GM19025 (cell line): ENCODE measurements around the gene COL23A1.

Source experiments
- ATAC-seq: cut with Tn5 transposase; IDR thresholded peaks from one replicate; pipeline ENCODE4 v1.9.1; 2021; ENCODE audit warnings: mild to moderate bottlenecking, low read depth, moderate library complexity; ENCODE audit not compliant: unreplicated experiment

The COL23A1 gene

DNA sequence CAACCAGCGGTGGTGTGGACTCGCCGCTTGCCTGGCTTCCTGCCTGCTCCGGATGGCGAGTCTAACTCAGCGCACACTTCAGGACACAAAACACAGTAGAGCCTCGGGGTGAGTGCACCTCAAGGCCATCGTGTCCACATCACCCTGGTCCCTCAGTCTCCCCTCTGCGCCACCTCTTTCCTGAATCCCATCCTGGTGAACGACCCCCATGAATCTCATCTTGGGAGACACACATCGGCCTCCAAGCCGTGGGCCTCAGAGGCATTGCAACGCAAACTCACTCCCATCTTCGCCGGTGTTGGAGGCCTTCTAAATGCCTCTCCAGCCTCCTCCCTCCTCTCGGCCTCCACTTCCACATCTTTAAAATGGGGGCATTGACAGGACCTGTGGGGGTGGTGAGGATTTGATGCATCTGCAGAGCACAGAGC, 124.3 kb downstream of the COL23A1 start:
- no peak for ATAC-seq

DNA sequence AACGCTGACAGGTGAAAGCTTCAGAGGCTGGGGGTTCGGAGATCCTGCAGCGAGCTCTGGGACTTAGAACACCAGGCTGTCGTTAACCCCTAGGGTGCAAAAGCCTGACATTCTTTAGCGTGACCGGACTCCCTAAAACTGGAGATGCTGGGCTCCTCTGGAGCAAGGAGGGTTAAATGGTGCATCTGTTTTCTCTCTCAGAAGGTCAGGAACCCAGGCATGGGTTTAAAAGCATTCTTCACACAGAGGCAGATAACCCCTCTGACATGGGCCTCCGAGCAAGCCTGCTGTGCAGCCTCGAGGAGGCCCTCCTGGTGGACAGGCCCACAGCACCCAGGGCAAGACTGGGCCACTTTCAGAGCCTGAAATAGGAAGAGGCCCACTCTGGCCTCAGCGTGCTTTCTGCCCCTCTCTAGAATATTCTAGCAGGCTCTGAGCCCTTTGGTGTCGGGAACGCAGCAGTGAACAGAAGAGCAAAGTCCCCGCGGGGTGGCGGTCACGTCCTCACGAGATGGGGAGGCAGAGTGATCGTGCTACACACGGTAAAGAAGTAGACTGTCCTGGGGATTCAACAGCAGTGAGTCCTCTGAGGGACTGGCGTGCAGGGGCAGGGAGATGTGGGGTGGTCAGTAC, 124.8 kb downstream of the COL23A1 start:
- no peak for ATAC-seq

DNA sequence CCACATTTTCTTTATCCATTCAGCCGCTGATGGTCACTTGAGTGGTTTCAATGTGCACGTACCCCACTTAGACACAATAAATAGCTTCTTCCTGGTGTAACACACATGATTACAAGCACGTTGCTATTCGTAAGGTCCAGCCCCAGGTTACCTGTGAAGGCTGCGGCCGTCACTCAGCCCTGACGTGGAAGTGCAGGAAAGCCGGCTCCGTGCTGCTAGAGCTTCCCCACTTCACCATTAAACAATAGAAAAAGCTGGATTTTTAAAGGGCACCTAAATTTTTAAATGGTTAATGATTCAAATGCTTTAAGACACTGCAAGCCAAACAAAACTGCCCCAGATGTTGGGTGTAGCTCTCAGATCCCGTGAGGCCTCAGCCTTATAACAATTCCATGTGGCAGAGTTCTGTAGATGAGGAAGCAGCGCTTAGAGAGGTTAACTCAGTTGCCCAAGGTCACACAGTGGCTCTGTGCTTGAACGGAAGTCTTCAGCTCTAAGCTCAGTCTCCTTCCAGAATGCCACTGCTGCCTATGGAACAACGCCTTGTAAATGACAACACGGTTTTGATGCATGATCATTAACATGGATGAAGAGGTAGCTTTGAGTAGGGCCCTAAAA, 125.7 kb downstream of the COL23A1 start:
- ATAC-seq, result no peak

DNA sequence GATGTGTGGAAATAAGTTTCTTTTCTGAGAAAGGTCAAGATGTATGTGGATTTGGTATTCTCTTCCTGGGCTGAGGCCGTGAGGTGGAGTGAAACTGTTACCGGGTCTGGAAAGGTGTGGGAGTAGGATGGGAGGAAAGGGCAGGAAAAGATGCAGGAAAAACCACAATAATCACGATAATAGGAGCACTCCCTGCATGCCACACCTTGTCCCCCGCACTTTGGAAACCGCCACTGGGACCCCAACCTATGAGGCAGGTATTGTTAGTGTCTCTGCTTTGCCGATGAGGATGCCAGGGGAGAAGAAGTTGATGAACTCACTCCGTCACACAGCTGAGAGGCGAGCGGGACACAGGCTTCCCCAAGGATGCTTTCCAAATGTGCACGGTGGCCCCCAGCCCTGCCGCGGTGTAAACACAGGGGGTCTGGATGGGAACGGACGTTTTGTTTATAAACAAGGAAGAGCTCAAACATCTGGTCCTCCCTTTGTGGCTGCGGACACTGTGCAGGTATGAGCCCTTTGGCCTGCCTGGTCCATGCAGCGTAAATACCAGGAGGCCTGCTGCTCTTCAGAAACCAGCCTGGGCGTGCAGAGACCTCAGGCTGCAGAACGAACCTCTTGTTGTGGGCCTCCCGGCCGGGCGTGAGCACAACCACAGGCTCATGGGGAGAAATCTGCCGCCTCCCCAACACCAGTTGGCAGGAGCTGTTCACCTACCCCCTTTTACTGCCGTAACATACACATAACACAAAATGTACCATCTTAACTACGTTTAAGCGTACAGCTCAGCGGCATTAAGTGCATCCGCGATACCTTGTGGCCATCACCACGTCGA, 126.7 kb downstream of the COL23A1 start:
- ATAC-seq, result no peak

DNA sequence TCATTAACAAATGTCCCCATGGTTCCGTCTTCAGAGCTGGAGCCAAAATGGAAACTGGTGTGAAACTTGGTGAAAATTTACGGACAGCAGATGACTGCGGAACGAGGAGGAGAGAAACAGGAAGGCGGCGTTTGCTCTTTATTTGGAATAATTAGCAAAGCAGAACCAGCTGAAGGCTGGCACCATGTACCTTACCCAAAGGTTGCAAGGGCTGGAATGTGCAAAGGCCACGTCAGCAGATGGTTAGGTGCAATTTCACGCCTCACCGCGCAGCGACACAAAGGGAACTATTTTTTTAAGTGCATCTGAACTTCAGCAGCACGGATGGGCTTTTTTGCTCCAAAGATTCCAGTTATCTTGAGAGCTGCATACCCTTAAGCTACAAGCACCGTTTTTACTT, 127.4 kb downstream of the COL23A1 start:
- ATAC-seq, result no peak

DNA sequence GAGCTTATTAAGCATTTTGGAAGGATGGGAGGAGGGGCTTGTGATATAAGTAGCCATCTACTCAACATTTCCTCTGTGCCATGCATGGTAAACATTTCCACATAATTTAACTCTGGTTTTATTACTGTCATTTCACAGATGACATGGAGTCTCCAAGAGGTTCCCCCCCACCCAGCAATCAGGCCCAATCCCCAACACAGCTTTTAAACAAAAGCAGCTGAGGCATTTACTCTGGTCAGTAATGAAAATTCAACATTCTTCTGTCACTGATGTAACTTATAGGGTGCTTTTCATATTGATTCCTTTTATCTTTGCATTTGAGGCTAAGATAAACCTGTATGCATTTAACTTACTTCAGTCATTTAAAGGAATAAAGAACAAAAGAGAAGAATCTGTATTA, 128.1 kb downstream of the COL23A1 start:
- ATAC-seq, result no peak

DNA sequence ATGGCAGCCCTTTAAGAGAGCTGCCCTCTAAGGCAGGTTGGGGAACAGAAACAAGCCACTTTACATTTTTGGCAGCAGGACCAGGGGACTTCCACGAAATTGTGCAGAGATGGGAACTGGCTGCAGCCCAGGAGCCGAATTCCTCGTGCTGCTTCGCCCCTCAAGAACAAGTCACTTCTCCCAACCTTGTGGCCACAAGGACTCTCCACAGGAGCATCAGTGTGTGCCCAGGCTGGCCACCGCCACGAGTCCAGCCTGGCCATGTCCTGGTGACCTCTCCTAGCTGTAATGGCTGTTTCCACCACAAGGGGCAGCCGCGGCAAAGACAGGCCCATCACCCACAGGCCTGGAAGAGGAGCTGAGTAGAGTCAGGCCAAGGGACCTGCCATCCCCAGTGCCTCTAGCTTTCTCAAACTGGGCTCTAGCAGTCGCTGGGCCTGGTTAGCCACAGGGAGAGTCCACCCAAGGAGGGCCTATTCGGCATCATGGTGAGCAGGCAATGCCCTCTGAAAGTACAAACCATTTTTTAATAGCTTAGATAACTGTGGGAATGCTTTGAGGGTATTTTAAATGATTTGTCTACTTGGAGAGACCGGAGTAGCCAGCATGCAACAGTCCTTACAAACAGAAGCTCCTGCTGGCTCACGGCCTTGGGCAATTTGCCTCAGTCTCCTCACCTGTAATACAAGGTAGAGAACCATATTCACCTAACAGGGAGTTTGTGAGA, 129.0 kb downstream of the COL23A1 start:
- ATAC-seq, result no peak

DNA sequence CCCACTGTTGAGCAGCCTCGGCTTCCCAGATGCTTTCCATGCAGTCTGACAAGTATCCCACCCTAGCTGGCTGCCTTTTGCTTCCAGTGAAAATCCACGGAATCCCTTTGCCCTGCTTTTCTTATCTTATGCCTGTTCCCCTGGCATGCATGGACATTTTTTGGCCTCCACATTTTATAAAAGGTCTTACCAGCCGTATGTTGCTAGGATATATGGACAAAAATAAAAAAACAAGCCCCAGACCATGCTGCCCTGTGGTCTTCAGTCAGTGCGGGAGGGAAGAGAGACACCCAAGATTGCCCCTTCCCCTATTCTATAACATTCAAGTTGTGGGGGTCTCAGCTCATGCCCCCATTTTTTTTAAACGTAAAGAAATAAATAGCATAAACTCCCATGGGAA, 129.6 kb downstream of the COL23A1 start:
- no peak for ATAC-seq

DNA sequence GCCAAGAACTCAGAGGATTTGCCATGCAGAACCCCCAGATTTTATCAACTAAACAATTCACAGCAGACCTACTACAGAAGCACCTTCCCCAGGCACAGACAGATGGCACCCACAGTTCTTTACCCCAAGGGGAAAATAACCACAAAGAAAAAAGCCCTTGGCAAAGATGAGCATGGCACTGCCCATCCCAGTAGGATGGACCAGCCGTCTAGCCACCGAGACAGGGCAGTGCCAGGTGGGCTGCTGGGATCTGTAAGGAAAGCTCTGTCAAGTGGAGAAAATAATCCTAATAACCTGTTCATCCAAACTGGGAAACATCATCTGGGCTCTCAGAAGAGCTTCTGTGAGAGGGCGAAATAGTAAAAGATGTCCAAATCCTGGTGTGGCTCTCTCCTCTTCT, 130.0 kb downstream of the COL23A1 start:
- no peak for ATAC-seq

DNA sequence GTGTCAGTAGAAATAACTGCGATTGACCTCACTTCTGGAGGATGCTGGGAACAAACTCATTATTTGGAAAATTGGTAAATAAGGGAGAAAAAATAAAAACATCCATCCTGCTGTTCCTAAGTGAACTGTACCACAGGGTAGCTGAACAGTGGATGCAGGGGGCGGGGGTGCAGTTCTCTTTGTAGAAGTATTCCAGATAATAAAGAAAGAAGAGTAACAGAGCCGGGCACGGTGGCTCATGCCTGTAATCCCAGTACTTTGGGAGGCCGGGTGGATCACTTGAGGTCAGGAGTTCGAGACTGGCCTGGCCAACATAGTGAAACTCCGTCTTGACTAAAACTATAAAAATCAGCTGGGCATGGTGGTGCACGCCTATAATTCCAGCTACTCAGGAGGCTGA, 132.1 kb downstream of the COL23A1 start:
- no peak for ATAC-seq

DNA sequence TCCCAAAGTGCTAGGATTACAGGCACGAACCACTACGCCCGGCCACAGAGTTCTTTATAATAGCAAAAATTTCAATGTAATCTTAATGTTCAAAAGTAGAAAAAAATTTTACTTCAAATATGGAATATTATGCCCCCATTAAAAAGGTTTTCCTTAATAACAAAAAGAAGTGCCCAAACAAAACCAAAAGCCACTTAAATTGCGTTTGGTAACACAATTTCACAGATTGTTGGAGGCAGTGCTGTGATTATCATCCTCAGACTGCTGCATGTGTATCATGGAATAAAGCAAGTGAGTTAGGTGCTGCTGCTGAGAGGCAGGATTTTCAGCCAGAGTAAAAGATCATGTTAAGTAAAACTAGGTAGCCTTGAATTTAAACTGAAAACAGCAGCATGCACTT, 132.7 kb downstream of the COL23A1 start:
- ATAC-seq, result no peak

DNA sequence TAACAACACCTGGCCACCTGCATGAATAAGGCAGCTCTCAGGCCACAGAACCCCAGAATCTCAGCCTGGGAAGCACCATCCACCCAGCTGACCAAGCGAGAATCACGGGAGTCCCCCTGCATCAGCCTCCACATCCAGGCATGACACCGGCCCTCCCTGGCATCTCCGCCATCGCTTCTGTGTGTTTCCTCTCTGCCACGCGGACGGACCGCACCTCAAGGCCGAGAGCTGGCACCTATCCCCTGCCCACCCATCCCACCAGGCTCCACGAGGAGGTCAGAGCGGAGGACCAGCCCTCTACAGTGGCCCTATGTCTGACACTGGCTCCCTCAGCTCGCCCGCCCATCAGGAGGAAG, 134.7 kb downstream of the COL23A1 start:
- ATAC-seq, result no peak

DNA sequence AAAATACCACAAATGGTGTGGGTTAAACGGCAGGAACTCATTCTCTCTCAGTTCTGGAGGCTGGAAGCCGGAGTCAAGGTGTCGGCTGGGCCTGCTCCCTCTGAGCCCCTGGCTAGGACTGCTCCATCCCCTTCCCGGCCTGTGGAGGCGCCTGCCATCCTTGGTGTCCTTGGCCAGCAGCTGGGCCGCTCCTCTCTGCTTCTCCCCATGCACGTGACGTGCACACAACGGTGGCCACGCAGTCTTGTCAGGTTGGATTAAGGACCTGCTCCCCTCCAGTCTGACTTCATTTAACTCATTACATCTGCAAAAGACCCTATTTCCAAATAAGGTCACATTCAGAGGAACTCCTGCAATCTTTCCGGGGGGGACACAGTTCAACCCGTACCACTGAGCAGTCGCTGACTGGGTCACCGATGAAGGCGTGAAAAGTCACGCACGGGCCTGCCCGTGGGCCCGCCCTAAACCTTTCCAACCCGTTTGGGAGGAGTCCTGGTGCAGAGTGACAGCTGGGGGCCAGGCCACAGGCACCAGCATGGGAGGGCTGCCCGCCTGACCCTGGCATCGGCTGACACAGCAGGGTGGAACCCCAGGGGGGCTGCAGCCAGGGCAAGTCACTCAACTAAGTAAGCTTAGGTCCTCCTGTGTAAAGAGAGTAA, 135.2 kb downstream of the COL23A1 start:
- ATAC-seq, result no peak

DNA sequence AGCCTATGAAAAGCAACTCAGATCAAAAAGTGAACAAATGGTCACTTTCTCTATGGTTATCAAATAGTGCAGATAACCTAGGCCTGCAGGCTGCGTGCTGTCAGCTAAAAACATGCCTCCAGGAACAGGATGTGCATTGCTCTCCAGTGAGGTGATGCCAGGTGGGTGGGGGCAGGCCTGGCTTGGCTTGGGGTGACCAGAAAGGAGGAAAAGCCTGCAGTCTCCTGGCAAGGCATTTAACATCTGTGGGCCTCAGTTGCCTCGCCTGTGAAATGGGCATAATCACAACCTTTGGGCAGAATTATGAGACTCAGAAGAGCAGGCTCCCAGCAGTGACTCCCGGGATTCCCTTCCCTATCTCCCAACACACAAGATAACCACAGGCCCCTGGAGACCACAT, 135.9 kb downstream of the COL23A1 start:
- ATAC-seq, result no peak

DNA sequence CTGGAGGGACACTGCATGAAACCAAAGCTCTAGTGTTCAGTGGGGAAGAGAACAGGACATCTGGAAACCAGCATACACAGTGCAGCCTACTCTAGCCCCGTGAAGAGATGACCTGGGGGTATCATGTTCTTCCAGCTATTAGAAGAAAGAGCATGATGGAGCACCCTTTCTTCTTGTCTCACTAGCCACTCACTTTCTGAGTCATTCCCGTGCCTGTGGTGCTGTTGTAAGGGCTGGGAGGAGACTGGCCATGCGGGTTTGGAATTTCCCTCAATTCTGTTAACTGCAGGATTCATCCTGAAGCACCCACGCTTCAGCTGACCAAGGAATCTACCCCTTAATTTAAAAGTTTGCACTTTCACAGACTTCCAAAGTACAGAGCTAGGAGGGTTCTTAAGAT, 137.0 kb downstream of the COL23A1 start:
- no peak for ATAC-seq

DNA sequence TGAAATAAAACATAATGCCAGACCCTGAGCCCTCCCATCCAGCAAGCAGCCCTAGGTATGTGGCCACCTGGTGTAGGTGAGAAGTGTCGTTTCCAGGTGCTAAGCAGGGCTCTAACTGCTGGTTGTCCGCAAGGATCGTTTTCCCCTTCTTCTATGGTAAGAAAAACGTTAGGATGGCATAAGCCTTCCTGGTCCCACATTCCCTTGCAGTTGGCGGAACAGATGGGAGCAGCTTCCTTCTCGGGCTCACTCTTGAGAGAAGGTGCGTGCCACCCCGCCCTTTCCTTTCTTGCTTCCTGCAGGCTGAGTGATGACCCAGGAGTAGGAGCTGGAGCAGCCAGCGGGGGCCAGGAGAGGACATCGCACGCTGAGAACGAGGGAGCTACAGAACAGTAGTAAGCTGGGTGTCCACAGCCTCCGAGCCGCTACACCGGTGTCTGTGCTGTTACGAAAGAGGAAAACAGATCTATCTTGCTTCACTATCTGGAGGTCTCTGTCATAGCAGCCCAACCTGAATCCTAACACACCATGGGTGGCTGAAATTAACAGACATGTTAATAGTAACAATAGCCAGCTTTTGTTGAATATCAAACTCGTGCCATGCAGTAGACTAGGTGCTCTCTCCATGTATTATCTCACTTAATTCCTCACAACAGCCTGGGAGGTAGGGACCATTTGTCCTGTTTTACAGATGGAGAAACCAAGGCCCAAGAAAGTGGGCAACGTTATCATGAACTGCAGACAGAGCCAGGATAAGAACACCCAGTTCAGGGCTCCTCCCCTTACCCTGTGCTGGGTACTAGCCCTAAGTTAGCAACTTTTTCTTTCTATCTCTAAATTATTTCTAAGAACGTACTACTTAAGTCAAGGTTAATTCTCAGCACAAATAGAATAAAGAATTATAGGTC, 139.8 kb downstream of the COL23A1 start:
- no peak for ATAC-seq

DNA sequence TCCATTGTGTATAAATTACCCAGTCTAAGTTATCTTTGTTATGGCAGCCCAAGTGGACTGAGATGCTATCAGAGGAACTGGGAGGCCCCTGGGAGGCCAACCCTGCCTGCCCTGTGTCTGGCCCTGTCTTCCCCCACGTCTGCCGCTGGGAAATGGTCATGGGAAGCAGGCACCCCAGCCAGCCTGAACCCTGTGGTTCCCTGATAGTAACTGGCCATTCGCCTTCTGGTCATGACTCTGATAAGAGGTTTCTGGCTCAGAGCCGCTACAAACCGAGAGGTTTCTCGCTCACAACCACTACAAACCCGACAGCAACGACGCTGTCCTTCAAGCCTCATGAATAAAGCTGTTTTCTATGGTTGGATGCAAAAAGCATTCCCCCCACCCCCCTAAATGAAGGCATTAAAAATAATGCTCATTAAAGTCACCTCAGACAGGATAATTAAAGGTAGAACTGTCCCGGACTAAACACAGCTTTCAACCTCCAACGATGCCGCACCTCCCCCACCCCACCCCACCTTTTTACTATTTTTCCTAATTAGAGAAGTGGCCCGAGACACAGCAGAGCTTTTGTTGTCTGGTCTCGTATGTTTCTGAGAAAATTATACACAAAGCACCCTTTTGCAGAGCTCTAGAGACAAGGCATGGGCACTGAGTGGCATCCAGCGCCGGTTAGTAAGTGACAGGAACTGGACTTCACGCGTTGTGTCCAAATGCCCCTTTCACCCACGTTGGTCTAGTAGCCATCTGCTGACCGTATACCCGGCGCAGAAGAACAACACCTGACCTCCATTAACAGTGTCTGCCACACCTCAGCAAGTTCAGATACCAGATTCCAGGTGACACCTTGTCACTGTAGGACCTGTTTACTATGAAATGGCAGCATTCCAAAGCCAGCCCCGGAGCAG, 140.8 kb downstream of the COL23A1 start:
- no peak for ATAC-seq

DNA sequence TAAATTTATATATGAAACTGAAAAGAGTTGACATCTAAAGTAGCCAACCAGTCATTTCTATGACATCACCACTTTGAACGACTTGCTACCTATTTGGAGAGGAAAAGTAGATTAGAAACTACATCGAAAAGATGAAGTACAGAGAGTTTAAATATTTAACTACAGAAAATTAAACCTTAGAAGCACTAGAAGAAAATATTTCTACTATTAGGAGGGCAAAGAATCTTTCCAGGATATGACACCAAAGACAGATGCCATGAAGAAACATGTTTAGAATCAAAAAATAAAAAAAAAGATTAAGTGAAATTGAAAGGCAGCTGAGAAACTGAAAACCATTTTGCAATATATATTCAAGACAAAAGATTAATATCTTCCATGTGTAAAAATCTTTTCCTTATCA, 144.7 kb downstream of the COL23A1 start:
- no peak for ATAC-seq
